ENCODE data around the gene STOML1.

DNA sequence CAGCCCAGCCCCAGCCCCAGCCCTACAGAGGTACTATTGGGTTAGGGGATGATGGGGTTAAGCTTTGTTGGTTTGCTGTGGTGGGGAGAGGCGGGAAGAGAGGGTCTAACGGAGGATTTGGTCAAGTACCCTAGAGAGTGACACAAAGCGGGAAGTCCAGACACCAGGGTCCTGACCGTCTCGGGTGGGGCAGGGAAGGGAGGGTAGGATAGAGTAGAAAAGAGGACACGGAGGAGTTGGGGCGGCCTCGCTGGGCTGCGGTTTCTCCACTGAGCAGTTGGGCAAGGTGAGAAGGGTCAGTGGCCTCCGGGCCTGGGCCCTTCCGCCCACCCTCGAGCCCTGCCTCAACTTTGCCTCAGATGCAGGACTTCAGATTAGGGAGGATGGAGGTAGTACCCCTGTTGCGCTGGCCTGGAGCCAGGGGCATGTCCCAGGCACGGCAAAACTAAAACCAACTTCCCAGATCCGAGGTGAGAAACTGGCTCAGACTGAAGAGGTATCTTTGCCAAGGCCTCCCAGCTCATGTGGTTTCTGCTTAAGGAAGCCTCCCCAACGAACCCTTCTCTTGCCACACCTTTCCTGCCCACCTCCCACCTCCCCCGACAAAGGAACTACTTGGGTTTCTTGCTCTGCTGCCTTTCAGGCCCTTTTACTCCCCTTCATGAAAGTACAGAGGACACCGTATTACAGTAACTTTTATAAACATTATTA is 3.0 kb upstream of the STOML1 start:
- TF ChIP-seq, protein P1, sequence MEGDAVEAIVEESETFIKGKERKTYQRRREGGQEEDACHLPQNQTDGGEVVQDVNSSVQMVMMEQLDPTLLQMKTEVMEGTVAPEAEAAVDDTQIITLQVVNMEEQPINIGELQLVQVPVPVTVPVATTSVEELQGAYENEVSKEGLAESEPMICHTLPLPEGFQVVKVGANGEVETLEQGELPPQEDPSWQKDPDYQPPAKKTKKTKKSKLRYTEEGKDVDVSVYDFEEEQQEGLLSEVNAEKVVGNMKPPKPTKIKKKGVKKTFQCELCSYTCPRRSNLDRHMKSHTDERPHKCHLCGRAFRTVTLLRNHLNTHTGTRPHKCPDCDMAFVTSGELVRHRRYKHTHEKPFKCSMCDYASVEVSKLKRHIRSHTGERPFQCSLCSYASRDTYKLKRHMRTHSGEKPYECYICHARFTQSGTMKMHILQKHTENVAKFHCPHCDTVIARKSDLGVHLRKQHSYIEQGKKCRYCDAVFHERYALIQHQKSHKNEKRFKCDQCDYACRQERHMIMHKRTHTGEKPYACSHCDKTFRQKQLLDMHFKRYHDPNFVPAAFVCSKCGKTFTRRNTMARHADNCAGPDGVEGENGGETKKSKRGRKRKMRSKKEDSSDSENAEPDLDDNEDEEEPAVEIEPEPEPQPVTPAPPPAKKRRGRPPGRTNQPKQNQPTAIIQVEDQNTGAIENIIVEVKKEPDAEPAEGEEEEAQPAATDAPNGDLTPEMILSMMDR (IDR thresholded peaks at IDR 0.05) = no peak
- TF ChIP-seq POLR2A (IDR thresholded peaks at IDR 0.05) (no peak), POLR2AphosphoS5 (IDR thresholded peaks at IDR 0.05) (no peak)
